Activated T-helper 17 cell treated with anti-CD3 and anti-CD28 coated beads, Interleukin-2, amount 50 U/mL, for 72 hours (primary cell): Measurements from ENCODE around the gene PCIF1. TPM values are rescaled to one million over a fixed set of nuclear protein-coding genes. Genes with fewer than 3 reads are reported as not detected.
A peak's percentile ranks its signal among the peaks of the same experiment; 100 is the strongest.
"Not testable (repeated sequence)": the region's sequence is repeated elsewhere in the genome, so short reads cannot be mapped to it uniquely, and the experiment has no call there.

Experiments used
- ATAC-seq: fragments of 150-1000 bp; cut with Tn5 transposase; replicated peaks from 2 replicates; pipeline ENCODE4 v1.10.0; 2021; ENCODE audit warnings: mild to moderate bottlenecking, moderate library complexity
- H3K27ac Mint-ChIP-seq: one replicate; pipeline ENCODE4 v1.8.0; 2022; ENCODE audit warnings: mixed read lengths
- H3K27me3 Mint-ChIP-seq: one replicate; pipeline ENCODE4 v1.8.0; 2022; ENCODE audit warnings: mixed read lengths
- H3K36me3 Mint-ChIP-seq: one replicate; pipeline ENCODE4 v1.8.0; 2022; ENCODE audit warnings: low read depth, mild to moderate bottlenecking, mixed read lengths
- H3K4me1 Mint-ChIP-seq: one replicate; pipeline ENCODE4 v1.8.0; 2022; ENCODE audit warnings: mixed read lengths
- H3K4me3 Mint-ChIP-seq: one replicate; pipeline ENCODE4 v1.8.0; 2022; ENCODE audit warnings: mild to moderate bottlenecking, mixed read lengths
- H3K9me3 Mint-ChIP-seq: one replicate; pipeline ENCODE4 v1.8.0; 2022; ENCODE audit warnings: mixed read lengths
- total RNA-seq, 2 donors: library from RNA; stranded (reverse); gene quantifications; one replicate each; pipeline ENCODE4 v1.2.3, GENCODE V29; 2022

Gene PCIF1
- total RNA-seq, 2 donors from 2014 or later, result 33.1 to 34.3 TPM

DNA sequence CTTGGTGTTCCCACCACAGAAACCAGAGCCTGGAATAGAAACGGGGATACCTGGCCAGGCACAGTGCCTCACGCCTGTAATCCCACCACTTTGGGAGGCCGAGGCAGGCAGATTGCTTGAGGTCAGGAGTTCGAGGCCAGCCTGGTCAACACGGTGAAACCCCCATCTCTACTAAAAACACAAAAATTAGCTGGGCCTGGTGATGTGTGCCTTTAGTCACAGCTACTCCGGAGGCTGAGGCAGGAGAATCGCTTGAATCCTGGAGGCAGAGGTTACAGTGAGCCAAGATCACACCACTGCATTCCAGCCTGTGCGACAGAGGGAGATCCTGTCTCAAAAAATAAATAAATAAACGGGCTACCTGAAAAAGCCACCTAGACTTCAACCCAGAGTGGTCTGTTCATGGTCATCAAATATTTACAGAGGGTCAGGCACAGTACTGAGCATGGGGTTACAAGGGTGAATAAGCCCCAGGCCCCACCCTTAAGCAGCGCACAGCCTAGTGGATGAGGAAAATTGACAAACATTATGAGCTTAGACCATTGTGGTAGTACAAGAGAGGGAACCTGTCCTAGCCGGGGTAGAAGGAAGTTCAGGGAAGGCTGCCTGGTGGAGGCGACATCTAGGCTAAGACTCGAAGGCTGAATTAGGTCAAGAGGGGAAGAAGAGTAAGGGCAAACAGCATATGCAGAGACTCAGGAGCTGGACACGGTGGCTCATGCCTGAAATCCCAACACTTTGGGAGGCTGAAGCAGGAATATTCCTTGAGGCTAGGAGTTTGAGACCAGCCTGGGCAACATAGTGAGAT lies 7.2 kb upstream of the PCIF1 start:
- Mint-ChIP-seq H3K9me3 (no peaks in the 10 kb centered on the region), H3K4me1 (no peaks in the 10 kb centered on the region), H3K4me3 (no peak overlapping the region), H3K36me3 (no peaks in the 10 kb centered on the region), H3K27me3 (no peaks in the 10 kb centered on the region), H3K27ac (no peak overlapping the region)
- ATAC-seq, result no peak

- not testable (repeated sequence) for H3K9me3 Mint-ChIP-seq, H3K27ac Mint-ChIP-seq, H3K4me3 Mint-ChIP-seq, ATAC-seq, H3K27me3 Mint-ChIP-seq, H3K4me1 Mint-ChIP-seq
- peaks cover 17% of the 10 kb centered on the region for H3K36me3 Mint-ChIP-seq
Measured at GRCh38 chr20:45931680-45932079, 2.8 kb upstream of the PCIF1 start.

- no peaks in the 10 kb centered on the region for H3K9me3 Mint-ChIP-seq
- ATAC-seq, result peak; percentile 27
- peak overlapping the region; percentile 99 for H3K27ac Mint-ChIP-seq
- peaks cover 34% of the 10 kb centered on the region for H3K36me3 Mint-ChIP-seq
- no peaks in the 10 kb centered on the region for H3K27me3 Mint-ChIP-seq
- H3K4me3 Mint-ChIP-seq, result peak overlapping the region; percentile 99
- H3K4me1 Mint-ChIP-seq, result peaks cover 14% of the 10 kb centered on the region
Measured at GRCh38 chr20:45933266-45934045, 1.0 kb upstream of the PCIF1 start.

DNA sequence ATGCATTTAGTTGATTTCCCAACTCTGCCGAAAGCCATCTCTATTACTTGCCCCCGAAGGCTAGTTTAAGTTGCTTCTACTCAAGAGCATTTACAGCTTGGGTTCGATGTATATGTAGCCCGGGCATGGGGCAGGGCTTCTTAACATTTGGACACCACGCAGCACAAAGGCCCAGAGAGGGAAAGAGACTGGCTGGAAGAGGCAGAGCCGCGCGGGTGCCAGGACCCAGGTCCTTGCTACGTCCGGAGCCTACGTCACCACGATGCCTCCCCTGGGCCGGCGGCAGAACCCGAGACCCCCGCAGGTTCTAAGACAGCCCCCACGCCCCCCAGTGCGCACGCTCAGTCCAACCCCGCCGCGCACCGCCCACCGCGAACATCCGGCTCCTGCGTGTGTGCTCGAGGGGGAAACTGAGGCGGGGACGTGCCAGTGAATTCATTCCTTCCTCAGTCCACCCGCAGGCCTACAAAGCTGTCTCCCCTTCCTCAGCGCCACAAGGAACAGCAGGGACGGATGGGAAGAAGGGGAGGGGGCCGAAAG lies 367 bp upstream of the PCIF1 start:
- Mint-ChIP-seq H3K27ac (peak overlapping the region; percentile 99), H3K4me1 (peaks cover 15% of the 10 kb centered on the region), H3K36me3 (peaks cover 41% of the 10 kb centered on the region), H3K4me3 (peak overlapping the region; percentile 99), H3K27me3 (no peaks in the 10 kb centered on the region), H3K9me3 (no peaks in the 10 kb centered on the region)
- ATAC-seq, result peak; percentile 21

- peaks cover 55% of the 10 kb centered on the region for H3K36me3 Mint-ChIP-seq
- H3K9me3 Mint-ChIP-seq, result no peaks in the 10 kb centered on the region
- ATAC-seq, result peak; percentile 19
- no peaks in the 10 kb centered on the region for H3K27me3 Mint-ChIP-seq
- H3K4me1 Mint-ChIP-seq, result peaks cover 15% of the 10 kb centered on the region
- H3K27ac Mint-ChIP-seq, result peak overlapping the region; percentile 97
- H3K4me3 Mint-ChIP-seq, result peak overlapping the region; percentile 99
Measured at GRCh38 chr20:45935416-45936046, 1.0 kb downstream of the PCIF1 start.

GRCh38 chr20:45937765-45938164 lies 3.3 kb downstream of the PCIF1 start:
- H3K4me3 Mint-ChIP-seq, result peak overlapping the region; percentile 99

GRCh38 chr20:45938727-45939438 lies 4.4 kb downstream of the PCIF1 start:
- Mint-ChIP-seq H3K36me3 (peaks cover 68% of the 10 kb centered on the region), H3K4me1 (peaks cover 19% of the 10 kb centered on the region), H3K27me3 (no peaks in the 10 kb centered on the region), H3K9me3 (no peaks in the 10 kb centered on the region), H3K4me3 (no peak overlapping the region), H3K27ac (peak overlapping the region; percentile 90)
- ATAC-seq, result no peak

More at GRCh38 chr20:45937765-45938164, 3.3 kb downstream of the PCIF1 start:
- ATAC-seq, result no peak
- Mint-ChIP-seq H3K9me3 (no peaks in the 10 kb centered on the region), H3K27ac (peak overlapping the region; percentile 90), H3K27me3 (no peaks in the 10 kb centered on the region), H3K36me3 (peaks cover 57% of the 10 kb centered on the region), H3K4me1 (peaks cover 15% of the 10 kb centered on the region)

- Mint-ChIP-seq H3K4me3 (no peak overlapping the region), H3K27ac (peak overlapping the region; percentile 56)
Measured at GRCh38 chr20:45940053-45940452, 5.6 kb downstream of the PCIF1 start.

DNA sequence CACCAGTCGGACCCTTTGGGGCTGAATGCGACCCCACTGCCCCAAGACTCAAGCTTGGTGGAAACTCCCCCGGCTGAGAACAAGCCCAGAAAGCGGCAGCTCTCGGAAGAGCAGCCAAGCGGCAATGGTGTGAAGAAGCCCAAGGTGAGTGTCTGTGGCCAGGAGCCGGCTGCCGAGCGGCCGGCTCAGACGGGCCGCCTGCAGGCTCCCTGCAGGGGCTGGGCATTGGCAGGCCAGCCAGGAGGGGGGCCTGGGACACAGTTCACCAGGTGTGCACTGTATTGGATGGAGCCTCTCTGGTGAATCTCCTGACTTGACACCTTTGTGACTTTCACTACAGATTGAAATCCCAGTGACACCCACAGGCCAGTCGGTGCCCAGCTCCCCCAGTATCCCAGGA lies 6.0 kb downstream of the PCIF1 start:
- Mint-ChIP-seq H3K27ac (peak overlapping the region; percentile 56), H3K4me3 (no peak overlapping the region), H3K27me3 (no peaks in the 10 kb centered on the region), H3K36me3 (peaks cover 73% of the 10 kb centered on the region), H3K4me1 (peaks cover 24% of the 10 kb centered on the region), H3K9me3 (no peaks in the 10 kb centered on the region)
- ATAC-seq, result no peak

More at GRCh38 chr20:45940053-45940452, 5.6 kb downstream of the PCIF1 start:
- no peak for ATAC-seq
- peaks cover 73% of the 10 kb centered on the region for H3K36me3 Mint-ChIP-seq
- no peaks in the 10 kb centered on the region for H3K9me3 Mint-ChIP-seq
- H3K27me3 Mint-ChIP-seq, result no peaks in the 10 kb centered on the region
- H3K4me1 Mint-ChIP-seq, result peaks cover 24% of the 10 kb centered on the region

- no peak for ATAC-seq
- Mint-ChIP-seq H3K27me3 (no peaks in the 10 kb centered on the region), H3K9me3 (no peaks in the 10 kb centered on the region), H3K27ac (peak overlapping the region; percentile 87), H3K4me1 (peaks cover 14% of the 10 kb centered on the region), H3K4me3 (peak overlapping the region; percentile 60), H3K36me3 (peaks cover 78% of the 10 kb centered on the region)
Measured at GRCh38 chr20:45943613-45944012, 9.1 kb downstream of the PCIF1 start.

GRCh38 chr20:45944151-45944964 lies 9.9 kb downstream of the PCIF1 start:
- Mint-ChIP-seq H3K36me3 (peaks cover 78% of the 10 kb centered on the region), H3K4me3 (peak overlapping the region; percentile 60), H3K4me1 (peaks cover 14% of the 10 kb centered on the region), H3K27me3 (no peaks in the 10 kb centered on the region), H3K27ac (peak overlapping the region; percentile 87), H3K9me3 (no peaks in the 10 kb centered on the region)
- peak; percentile 76 for ATAC-seq

- H3K36me3 Mint-ChIP-seq, result peaks cover 78% of the 10 kb centered on the region
- H3K4me1 Mint-ChIP-seq, result peaks cover 14% of the 10 kb centered on the region
- peak overlapping the region; percentile 60 for H3K4me3 Mint-ChIP-seq
- no peak for ATAC-seq
- no peaks in the 10 kb centered on the region for H3K27me3 Mint-ChIP-seq
- no peaks in the 10 kb centered on the region for H3K9me3 Mint-ChIP-seq
- peak overlapping the region; percentile 87 for H3K27ac Mint-ChIP-seq
Measured at GRCh38 chr20:45944965-45945677, 10.6 kb downstream of the PCIF1 start.
